GM18520 (cell line): ENCODE measurements around the gene SCN4A.
"Not testable (repeated sequence)": the region's sequence is repeated elsewhere in the genome, so short reads cannot be mapped to it uniquely, and the experiment has no call there.

Experiments
- ATAC-seq: cut with Tn5 transposase; IDR thresholded peaks from one replicate; pipeline ENCODE4 v1.9.1; 2021; ENCODE audit not compliant: unreplicated experiment

SCN4A gene

GRCh38 chr17:63889026-63889848, 83.5 kb downstream of the SCN4A start:
- ATAC-seq: not testable (repeated sequence)
